Measurements from ENCODE around the gene POU6F2.

POU6F2 gene

GRCh38 chr7:39016609-39017008 lies 38.9 kb downstream of the POU6F2 start:
- in situ Hi-C loops (cut with MboI; ENCODE audit: low pct_unique_long_range_greater_than_20kb, low sequenced_read_pairs, unreplicated experiment) = no loop called here
- DNase-seq (ENCODE audit: low spot score) = no peak
- no peak for TF ChIP-seq CTCF (IDR thresholded peaks at IDR 0.05; ENCODE audit: extremely low read depth, insufficient read depth, missing control alignments)

- in situ Hi-C loops (cut with MboI; ENCODE audit: low pct_unique_long_range_greater_than_20kb, low sequenced_read_pairs, unreplicated experiment) = no loop called here
- no peak for DNase-seq (ENCODE audit: low spot score)
- no peak for TF ChIP-seq CTCF (IDR thresholded peaks at IDR 0.05; ENCODE audit: extremely low read depth, insufficient read depth, missing control alignments)
Observed at GRCh38 chr7:39017369-39017915, 39.7 kb downstream of the POU6F2 start.

GRCh38 chr7:39022796-39023195 lies 45.1 kb downstream of the POU6F2 start:
- no peak for DNase-seq (ENCODE audit: low spot score)
- no peak for TF ChIP-seq CTCF (IDR thresholded peaks at IDR 0.05; ENCODE audit: extremely low read depth, insufficient read depth, missing control alignments)
- in situ Hi-C loops (cut with MboI; ENCODE audit: low pct_unique_long_range_greater_than_20kb, low sequenced_read_pairs, unreplicated experiment) = no loop called here

- no peak for TF ChIP-seq CTCF (IDR thresholded peaks at IDR 0.05; ENCODE audit: extremely low read depth, insufficient read depth, missing control alignments)
- DNase-seq (ENCODE audit: low spot score) = no peak
- in situ Hi-C loops (cut with MboI; ENCODE audit: low pct_unique_long_range_greater_than_20kb, low sequenced_read_pairs, unreplicated experiment) = no loop called here
Observed at GRCh38 chr7:39027491-39027890, 49.8 kb downstream of the POU6F2 start.

- DNase-seq (ENCODE audit: low spot score) = no peak
- no peak for TF ChIP-seq CTCF (IDR thresholded peaks at IDR 0.05; ENCODE audit: extremely low read depth, insufficient read depth, missing control alignments)
- in situ Hi-C loops (cut with MboI; ENCODE audit: low pct_unique_long_range_greater_than_20kb, low sequenced_read_pairs, unreplicated experiment) = no loop called here
Observed at GRCh38 chr7:39033885-39034624, 56.3 kb downstream of the POU6F2 start.

- TF ChIP-seq CTCF (IDR thresholded peaks at IDR 0.05; ENCODE audit: extremely low read depth, insufficient read depth, missing control alignments) = no peak
- DNase-seq (ENCODE audit: low spot score) = no peak
- in situ Hi-C loops (cut with MboI; ENCODE audit: low pct_unique_long_range_greater_than_20kb, low sequenced_read_pairs, unreplicated experiment) = no loop called here
Observed at GRCh38 chr7:39035156-39035555, 57.4 kb downstream of the POU6F2 start.
